Anterior cingulate cortex (tissue), 58 donors: ENCODE measurements around the gene EIF1AY.
"Not testable (repeated sequence)": the region's sequence is repeated elsewhere in the genome, so short reads cannot be mapped to it uniquely, and the experiment has no call there.

Source experiments
- DNase-seq, 58 donors: peaks; one replicate each; lab custom pipeline; 2025; lab: John Stamatoyannopoulos, UW

Gene EIF1AY, protein sequence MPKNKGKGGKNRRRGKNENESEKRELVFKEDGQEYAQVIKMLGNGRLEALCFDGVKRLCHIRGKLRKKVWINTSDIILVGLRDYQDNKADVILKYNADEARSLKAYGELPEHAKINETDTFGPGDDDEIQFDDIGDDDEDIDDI

DNA sequence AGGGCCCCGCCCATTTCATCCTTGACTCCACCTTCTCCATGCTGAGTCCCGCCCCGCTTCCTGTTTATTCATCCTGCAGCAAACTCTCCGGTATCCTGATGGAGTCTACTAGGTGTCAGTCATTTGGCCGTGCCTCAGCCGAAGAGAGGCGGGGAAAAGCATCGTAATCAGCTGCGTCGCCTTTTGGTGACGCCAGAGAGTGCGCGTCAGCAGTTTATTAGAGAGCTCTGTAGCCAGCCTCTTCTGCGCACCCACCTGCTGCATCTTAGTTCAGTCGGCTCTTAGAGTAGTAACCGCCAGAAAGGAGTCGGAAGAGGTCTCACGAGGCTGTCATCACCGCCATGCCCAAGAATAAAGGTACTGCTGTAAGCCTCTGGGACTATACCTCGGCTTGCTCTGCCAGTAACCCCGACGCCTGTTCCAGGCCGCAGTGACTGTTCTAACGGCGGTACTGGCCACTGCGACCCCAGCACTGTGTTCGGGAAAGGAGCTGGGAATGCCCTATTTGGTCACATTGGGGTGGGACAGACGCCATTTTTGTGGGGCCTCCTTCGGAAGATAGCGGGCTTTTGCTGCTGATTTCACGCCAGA, at the start of gene EIF1AY:
TSS of gene EIF1AY (plus strand) at position 246 of the 591 bp plus-strand sequence. CDS start at position 342, 96 bp downstream.
- DNase-seq, result peak in 33 of 58 donors; percentile 11 to 94 (median 83)

GRCh38 chrY:20528435-20528834, 47.1 kb upstream of the EIF1AY start:
- DNase-seq, result peak in 1 of 58 donors; percentile 0

DNA sequence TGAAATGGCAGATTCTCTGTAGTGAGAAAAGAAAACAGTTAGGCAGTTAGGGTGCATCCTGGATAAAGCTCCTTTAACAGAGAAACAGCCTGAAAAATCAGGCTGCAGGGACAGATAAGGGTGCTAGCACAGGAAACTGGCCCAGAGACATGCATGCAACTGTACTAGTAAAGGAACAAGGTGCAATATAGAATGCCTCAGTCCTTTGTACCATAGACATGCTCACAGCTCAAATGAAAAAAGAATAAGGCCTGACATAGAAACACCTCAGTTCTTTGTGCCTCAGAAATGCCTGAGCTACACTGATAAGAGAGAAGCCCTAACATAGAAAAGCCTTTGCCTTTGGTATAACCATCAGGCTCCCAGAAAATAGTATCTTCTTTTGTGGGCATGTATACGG, 37.4 kb upstream of the EIF1AY start:
- DNase-seq, result no peak

DNA sequence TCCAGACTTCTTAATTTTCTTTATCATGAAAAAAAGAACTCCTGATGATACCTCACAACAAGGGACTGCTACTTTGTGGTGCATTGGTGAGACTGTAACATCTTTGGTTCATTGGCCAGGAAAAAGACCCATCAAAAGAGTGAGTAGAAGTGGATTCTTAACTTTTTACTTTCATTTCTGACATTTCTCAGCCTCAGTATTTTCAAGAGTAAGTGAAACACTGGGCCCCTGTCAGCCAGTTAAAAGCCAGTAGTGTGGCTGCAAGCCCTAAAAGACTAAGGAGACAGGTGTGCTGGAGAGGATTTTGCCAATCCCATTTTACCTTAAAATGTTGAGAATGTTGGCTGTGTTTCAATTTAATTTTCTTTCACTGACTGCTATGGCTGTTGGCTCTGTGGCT, 36.6 kb upstream of the EIF1AY start:
- DNase-seq, result no peak

GRCh38 chrY:20544451-20544960, 31.1 kb upstream of the EIF1AY start:
- no peak for DNase-seq

DNA sequence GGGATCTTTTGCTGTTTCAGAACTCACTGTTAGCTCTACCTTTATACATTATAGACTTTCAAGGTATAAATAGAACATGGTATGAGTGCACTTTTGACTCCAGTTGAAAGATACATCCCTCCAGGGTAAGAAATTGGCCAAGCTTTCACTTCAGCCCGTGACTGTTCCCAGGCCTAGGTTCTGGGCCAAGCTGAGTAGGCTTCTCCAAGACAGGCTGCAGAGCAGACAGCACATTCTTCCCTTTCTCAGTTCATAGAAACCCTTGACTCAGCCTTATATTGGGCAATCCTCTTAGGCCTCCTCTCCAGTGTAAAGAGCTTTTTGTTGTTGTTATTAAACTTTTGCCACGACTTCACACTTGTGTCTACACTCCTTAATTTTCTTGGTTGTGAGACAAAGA, 29.5 kb upstream of the EIF1AY start:
- DNase-seq, result no peak

GRCh38 chrY:20549289-20549688, 26.3 kb upstream of the EIF1AY start:
- DNase-seq, result no peak

GRCh38 chrY:20551840-20552239, 23.7 kb upstream of the EIF1AY start:
- no peak for DNase-seq

DNA sequence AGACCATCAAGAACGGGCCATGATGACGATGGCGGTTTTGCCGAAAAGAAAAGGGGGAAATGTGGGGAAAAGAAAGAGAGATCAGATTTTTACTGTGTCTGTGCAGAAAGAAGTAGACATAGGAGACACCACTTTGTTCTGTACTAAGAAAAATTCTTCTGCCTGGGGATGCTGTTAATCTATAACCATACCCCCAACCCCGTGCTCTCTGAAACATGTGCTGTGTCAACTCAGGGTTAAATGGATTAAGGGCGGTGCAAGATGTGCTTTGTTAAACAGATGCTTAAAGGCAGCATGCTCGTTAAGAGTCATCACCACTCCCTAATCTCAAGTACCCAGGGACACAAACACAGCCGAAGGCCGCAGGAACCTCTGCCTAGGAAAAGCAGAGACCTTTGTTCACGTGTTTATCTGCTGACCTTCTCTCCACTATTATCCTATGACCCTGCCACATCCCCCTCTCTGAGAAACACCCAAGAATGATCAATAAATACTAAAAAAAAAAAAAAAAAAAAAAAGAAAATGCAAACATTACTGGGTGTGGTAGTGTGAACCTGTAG, 22.7 kb upstream of the EIF1AY start:
- DNase-seq, result not testable (repeated sequence)

- DNase-seq, result no peak
Observed at GRCh38 chrY:20555820-20556219, 19.8 kb upstream of the EIF1AY start.

DNA sequence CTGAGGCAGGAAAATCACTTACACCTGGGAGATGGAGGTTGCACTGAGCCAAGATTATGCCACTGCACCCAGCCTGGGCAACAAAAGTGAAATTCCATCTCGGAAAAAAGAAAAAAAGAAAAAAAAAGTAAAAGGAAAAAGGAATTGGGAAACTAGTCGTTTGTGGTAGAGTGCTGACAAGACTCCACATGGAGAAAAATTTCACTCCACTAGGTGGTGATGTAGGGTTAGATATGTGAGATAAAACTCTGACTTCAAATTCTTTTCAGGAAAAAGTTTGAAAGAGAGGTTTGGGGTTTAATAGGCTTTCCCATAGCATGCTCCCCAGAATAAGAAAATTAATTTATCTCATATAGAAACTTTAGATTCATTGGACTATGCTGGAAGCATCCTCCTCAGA, 16.9 kb upstream of the EIF1AY start:
- DNase-seq, result no peak

DNA sequence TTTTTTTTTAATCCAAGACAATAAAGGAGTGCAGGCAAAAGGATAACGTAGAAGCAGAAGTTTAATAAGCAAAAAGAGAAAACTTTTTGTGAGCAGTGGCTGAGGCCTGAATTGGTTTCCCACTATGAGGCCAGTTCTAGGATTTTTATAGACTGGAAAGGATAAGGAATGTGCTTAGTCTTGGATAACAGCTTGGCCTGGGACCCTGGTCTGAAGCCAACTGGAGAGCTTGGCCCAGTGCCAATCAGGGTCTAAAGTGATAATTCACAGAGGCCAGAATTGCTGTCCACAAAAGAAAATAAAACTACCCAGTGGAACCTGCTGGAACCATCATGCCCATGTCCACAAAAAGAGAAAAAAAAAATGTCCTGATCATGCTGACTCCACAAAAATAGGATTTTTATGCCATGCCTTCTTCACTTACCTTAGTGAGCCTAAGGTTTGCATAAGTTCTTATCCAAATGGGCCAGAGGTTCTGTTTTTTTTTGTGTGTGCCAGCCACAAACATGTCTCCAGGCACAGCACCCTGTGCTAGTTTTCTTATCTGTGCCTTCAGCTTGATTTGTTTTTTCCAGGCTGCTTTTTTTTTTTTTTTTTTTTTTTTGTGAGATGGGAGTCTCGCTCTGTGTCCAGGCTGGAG, 15.6 kb upstream of the EIF1AY start:
- DNase-seq, result peak in 2 of 58 donors; percentile 0

DNA sequence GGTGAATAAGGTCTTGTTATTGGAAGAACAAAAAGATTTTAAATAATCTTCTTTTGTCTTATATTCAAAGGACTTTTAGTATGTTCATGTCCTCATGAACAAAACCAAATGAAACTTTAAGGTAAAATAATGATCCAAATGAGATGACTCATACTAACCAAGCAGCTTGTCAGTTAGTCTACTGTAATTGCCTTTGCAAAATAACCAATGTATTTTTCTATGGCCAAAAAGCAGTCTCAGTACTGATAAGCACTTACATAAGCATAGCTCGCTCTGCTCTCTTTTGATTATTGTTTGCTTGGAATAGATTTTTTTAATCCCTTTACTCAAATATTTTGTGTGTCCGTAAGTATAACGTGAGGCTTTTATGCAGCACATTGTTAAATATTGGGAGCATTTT, 4.3 kb upstream of the EIF1AY start:
- no peak for DNase-seq

GRCh38 chrY:20576506-20576905, 930 bp downstream of the EIF1AY start:
- no peak for DNase-seq

DNA sequence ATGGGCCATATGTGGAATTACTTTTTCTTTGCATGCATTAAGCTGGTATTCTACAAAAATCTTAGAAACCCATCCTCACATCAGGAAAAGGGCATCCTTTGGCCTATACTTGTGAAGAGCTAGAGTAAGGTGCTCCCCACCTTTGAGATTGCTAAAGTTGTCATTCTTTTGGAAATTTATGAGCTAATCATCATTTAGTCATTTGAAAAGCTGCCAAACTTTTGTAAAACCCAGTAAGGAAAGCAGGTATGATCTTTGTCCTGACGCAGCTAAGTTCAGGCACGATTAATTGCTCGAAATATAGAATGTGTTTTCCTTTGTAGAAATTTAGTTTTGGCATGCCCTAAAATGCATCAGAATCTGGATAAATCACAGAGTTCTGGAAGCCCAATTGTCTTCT, 2.6 kb downstream of the EIF1AY start:
- no peak for DNase-seq

- DNase-seq, result no peak
Observed at GRCh38 chrY:20581687-20582086, 6.1 kb downstream of the EIF1AY start.

- DNase-seq, result no peak
Observed at GRCh38 chrY:20586161-20586560, 10.6 kb downstream of the EIF1AY start.
